CD14-positive monocyte (primary cell): ENCODE measurements around the gene FNBP1L. TPM values are rescaled to one million over a fixed set of nuclear protein-coding genes. Genes with fewer than 3 reads are reported as not detected.

ENCODE experiments used
- DNase-seq, 3 donors: peaks; one replicate each; pipeline ENCODE4 v3.0.0-alpha.2; 2011 to 2022
- H2AFZ ChIP-seq: 2 replicates; pipeline ENCODE4 v1.6.0; 2012; ENCODE audit warnings: mild to moderate bottlenecking, low read depth, low read length, inconsistent platforms; ENCODE audit not compliant: insufficient read depth, poor library complexity, severe bottlenecking
- H3K27ac ChIP-seq, 2 donors: 1 replicate in 1 of 2; 2 replicates in 1 of 2; pipeline ENCODE4 v1.5.1; 2012 to 2013; ENCODE audit warnings: low read length in 2 of 2, control low read depth in 1 of 2, inconsistent platforms in 1 of 2, low read depth in 1 of 2, mild to moderate bottlenecking in 1 of 2
- H3K27me3 ChIP-seq, 2 donors: one replicate each; pipeline versions ENCODE4 v1.6.0 to v1.6.1; 2011 to 2013; ENCODE audit warnings: low read length in 2 of 2; ENCODE audit not compliant: control insufficient read depth in 2 of 2, insufficient read depth in 2 of 2
- H3K36me3 ChIP-seq, 2 donors: replicated peaks in 1 of 2; 1 replicate in 1 of 2; 2 replicates in 1 of 2; pipeline versions ENCODE4 v1.5.1 to v1.6.1; 2012 to 2013; ENCODE audit warnings: low read length in 2 of 2, control low read depth in 1 of 2, inconsistent platforms in 1 of 2, mild to moderate bottlenecking in 1 of 2; ENCODE audit not compliant: insufficient read depth in 2 of 2, control insufficient read depth in 1 of 2
- H3K4me1 ChIP-seq, 2 donors: 1 replicate in 1 of 2; 2 replicates in 1 of 2; pipeline versions ENCODE4 v1.5.1 to v1.6.1; 2012 to 2013; ENCODE audit warnings: low read length in 2 of 2, control low read depth in 1 of 2, inconsistent platforms in 1 of 2, mild to moderate bottlenecking in 1 of 2, moderate library complexity in 1 of 2; ENCODE audit not compliant: insufficient read depth in 2 of 2, control insufficient read depth in 1 of 2
- H3K4me2 ChIP-seq: replicated peaks from 2 replicates; pipeline ENCODE3; 2012; ENCODE audit warnings: low read length, moderate library complexity, mild to moderate bottlenecking; ENCODE audit not compliant: poor library complexity, severe bottlenecking; ENCODE audit errors: extremely low read depth
- H3K4me3 ChIP-seq, 3 experiments: fragments of 200-600 bp in 1 of 3; sonication (generic) in 1 of 3; replicated peaks in 1 of 3; 1 replicate in 2 of 3; 2 replicates in 1 of 3; pipeline ENCODE4 v1.5.1; 2011 to 2013; ENCODE audit warnings: low read length in 3 of 3, mild to moderate bottlenecking in 3 of 3, control low read depth in 2 of 3, low read depth in 2 of 3, inconsistent platforms in 1 of 3, moderate library complexity in 1 of 3
- H3K79me2 ChIP-seq: 2 replicates; pipeline ENCODE4 v1.6.0; 2012; ENCODE audit warnings: mild to moderate bottlenecking, control low read depth, inconsistent platforms, low read length, moderate library complexity; ENCODE audit not compliant: insufficient read depth
- H3K9ac ChIP-seq: 2 replicates; pipeline ENCODE4 v1.6.0; 2017; ENCODE audit warnings: low read length, mild to moderate bottlenecking; ENCODE audit not compliant: insufficient read depth, poor library complexity, severe bottlenecking
- H3K9me3 ChIP-seq, 2 donors: replicated peaks in 1 of 2; 1 replicate in 1 of 2; 2 replicates in 1 of 2; pipeline versions ENCODE4 v1.5.1 to v1.6.1; 2012 to 2013; ENCODE audit warnings: low read length in 2 of 2, control low read depth in 1 of 2; ENCODE audit not compliant: control insufficient read depth in 1 of 2, insufficient read depth in 1 of 2
- H4K20me1 ChIP-seq: 2 replicates; pipeline ENCODE4 v1.6.0; 2012; ENCODE audit warnings: mild to moderate bottlenecking, low read length, control low read depth, moderate library complexity; ENCODE audit not compliant: insufficient read depth
- H3K27ac Mint-ChIP-seq, 7 donors: one replicate each; pipeline ENCODE4 v1.8.0; 2020; ENCODE audit warnings: mild to moderate bottlenecking in 7 of 7, mixed read lengths in 7 of 7, moderate library complexity in 6 of 7, inconsistent platforms in 2 of 7
- H3K27me3 Mint-ChIP-seq, 3 donors: one replicate each; pipeline ENCODE4 v1.8.0; 2021 to 2022; ENCODE audit warnings: low read depth in 3 of 3, mild to moderate bottlenecking in 3 of 3, mixed read lengths in 3 of 3, moderate library complexity in 3 of 3, inconsistent platforms in 1 of 3
- H3K36me3 Mint-ChIP-seq, 2 donors: one replicate each; pipeline ENCODE4 v1.8.0; 2020; ENCODE audit warnings: mixed read lengths in 2 of 2, inconsistent platforms in 1 of 2, mild to moderate bottlenecking in 1 of 2
- H3K4me1 Mint-ChIP-seq: one replicate; pipeline ENCODE4 v1.8.0; 2020; ENCODE audit warnings: mild to moderate bottlenecking, mixed read lengths
- H3K4me3 Mint-ChIP-seq, 2 donors: one replicate each; pipeline ENCODE4 v1.8.0; 2020; ENCODE audit warnings: mild to moderate bottlenecking in 2 of 2, mixed read lengths in 2 of 2, moderate library complexity in 1 of 2
- H3K9me3 Mint-ChIP-seq, 7 donors: one replicate each; pipeline ENCODE4 v1.8.0; 2020 to 2022; ENCODE audit warnings: mixed read lengths in 7 of 7, mild to moderate bottlenecking in 6 of 7, moderate library complexity in 6 of 7, inconsistent platforms in 2 of 7
- CTCF ChIP-seq: fragments of 200-600 bp; IDR thresholded peaks from one replicate; pipeline ENCODE4 v1.8.0; 2022; ENCODE audit warnings: antibody characterized with exemption, mild to moderate bottlenecking
- WGBS: methylation state at CpG from one replicate; pipeline ENCODE4 v1.1.5; 2013; ENCODE audit warnings: missing lambda C conversion rate; ENCODE audit not compliant: insufficient coverage; 5-methylcytosine and 5-hydroxymethylcytosine counted together
- intact Hi-C, 2 donors: fragments of 100-400 bp; cut with micrococcal nuclease; formaldehyde crosslinking; loops; one replicate each; pipeline versions ENCODE4 v1.15.0 to v1.15.1; 2023
- polyA plus RNA-seq, 3 donors: library from polyadenylated mRNA; depleted of rRNA in 1 of 3; unstranded in 2 of 3; stranded (reverse) in 1 of 3; fragments of 300-500 nt in 2 of 3; fragments of >200 nt in 1 of 3; fragmentation: Illumina TruSeq in 2 of 3; gene quantifications; 1 replicate in 2 of 3; 2 replicates in 1 of 3; pipeline ENCODE4 v1.2.3, GENCODE V29; 2012 to 2021

The FNBP1L gene
- polyA plus RNA-seq, 3 donors: 0.15 to 0.32 (median 0.28) TPM

GRCh38 chr1:93595266-93595665 lies 147.3 kb downstream of the FNBP1L start:
- H3K36me3 ChIP-seq: no peaks in the 10 kb centered on the region
- H3K79me2 ChIP-seq: no peaks in the 10 kb centered on the region
- H3K9ac ChIP-seq: no peak overlapping the region
- no peak overlapping the region for H2AFZ ChIP-seq
- 83% methylated on average over 1 of the region's 2 CpGs for WGBS
- peaks cover 0 to 2% (median 0%) of the 10 kb centered on the region in 7 donors for H3K9me3 Mint-ChIP-seq
- no peaks in the 10 kb centered on the region for H3K27me3 ChIP-seq
- no peak overlapping the region for H3K4me2 ChIP-seq
- TF ChIP-seq CTCF: no peak
- peaks cover 0 to 4% (median 2%) of the 10 kb centered on the region in 3 donors for H3K27me3 Mint-ChIP-seq
- H3K36me3 Mint-ChIP-seq: no peaks in the 10 kb centered on the region
- H3K27ac ChIP-seq: no peak overlapping the region
- H3K4me1 Mint-ChIP-seq: peaks cover 9% of the 10 kb centered on the region
- DNase-seq: no peak
- intact Hi-C loops: no loop called here
- H3K4me3 ChIP-seq: no peak overlapping the region
- H4K20me1 ChIP-seq: no peaks in the 10 kb centered on the region
- H3K4me1 ChIP-seq: peaks cover 6 to 7% of the 10 kb centered on the region in 2 donors
- no peak overlapping the region for H3K27ac Mint-ChIP-seq
- H3K4me3 Mint-ChIP-seq: no peak overlapping the region
- H3K9me3 ChIP-seq: no peaks in the 10 kb centered on the region

GRCh38 chr1:93595743-93596142 lies 147.8 kb downstream of the FNBP1L start:
- Mint-ChIP-seq H3K36me3 (no peaks in the 10 kb centered on the region), H3K9me3 (peaks cover 0 to 2% (median 0%) of the 10 kb centered on the region in 7 donors), H3K4me1 (peaks cover 9% of the 10 kb centered on the region), H3K4me3 (no peak overlapping the region), H3K27ac (no peak overlapping the region), H3K27me3 (peaks cover 0 to 7% (median 2%) of the 10 kb centered on the region in 3 donors)
- no peaks in the 10 kb centered on the region for H4K20me1 ChIP-seq
- no peak overlapping the region for H3K27ac ChIP-seq
- H3K9me3 ChIP-seq: no peaks in the 10 kb centered on the region
- no peaks in the 10 kb centered on the region for H3K79me2 ChIP-seq
- no peak overlapping the region for H2AFZ ChIP-seq
- peaks cover 6 to 7% of the 10 kb centered on the region in 2 donors for H3K4me1 ChIP-seq
- H3K9ac ChIP-seq: no peak overlapping the region
- TF ChIP-seq CTCF: no peak
- H3K4me3 ChIP-seq: no peak overlapping the region
- no peaks in the 10 kb centered on the region for H3K27me3 ChIP-seq
- no peak for DNase-seq
- no peak overlapping the region for H3K4me2 ChIP-seq
- intact Hi-C loops: no loop called here
- 80% methylated on average over 2 of the region's 4 CpGs for WGBS
- H3K36me3 ChIP-seq: no peaks in the 10 kb centered on the region
